Measurements from ENCODE around the gene TBL1X.

GRCh38 chrX:9518051-9518450 is 53.2 kb downstream of the TBL1X start:
- no peak for TF ChIP-seq CTCF (IDR thresholded peaks at IDR 0.05)
- TF ChIP-seq POLR2AphosphoS5 (IDR thresholded peaks at IDR 0.05) = no peak
- TF ChIP-seq POLR2A (IDR thresholded peaks at IDR 0.05) = no peak
- TF ChIP-seq EP300 (IDR thresholded peaks at IDR 0.05) = no peak
